Stimulated activated naive B cell treated with anti-CD40 and anti-IgM and Interleukin-4, amounts not matched to agents 10 μg/mL and 1 μg/mL and 100 μg/mL, for 72 hours (primary cell): ENCODE data around the gene SAT1.
"Not testable (repeated sequence)": the region's sequence is repeated elsewhere in the genome, so short reads cannot be mapped to it uniquely, and the experiment has no call there.

Experiments
- ATAC-seq, 2 donors: fragments of 150-1000 bp; cut with Tn5 transposase; replicated peaks; 2 replicates each; pipeline ENCODE4 v1.10.0; 2021; ENCODE audit warnings: moderate library complexity in 1 of 2
- DNase-seq: peaks from one replicate; pipeline ENCODE4 v3.0.0; 2021
- H3K27ac Mint-ChIP-seq: one replicate; pipeline ENCODE4 v1.8.0; 2022; ENCODE audit warnings: mild to moderate bottlenecking, mixed read lengths
- H3K27me3 Mint-ChIP-seq, 2 donors: one replicate each; pipeline ENCODE4 v1.8.0; 2022; ENCODE audit warnings: mixed read lengths in 2 of 2
- H3K36me3 Mint-ChIP-seq, 2 donors: one replicate each; pipeline ENCODE4 v1.8.0; 2022; ENCODE audit warnings: mixed read lengths in 2 of 2, mild to moderate bottlenecking in 1 of 2
- H3K4me1 Mint-ChIP-seq, 2 donors: one replicate each; pipeline ENCODE4 v1.8.0; 2022; ENCODE audit warnings: mixed read lengths in 2 of 2, mild to moderate bottlenecking in 1 of 2
- H3K4me3 Mint-ChIP-seq, 2 donors: one replicate each; pipeline ENCODE4 v1.8.0; 2022; ENCODE audit warnings: mild to moderate bottlenecking in 2 of 2, mixed read lengths in 2 of 2, moderate library complexity in 1 of 2
- H3K9me3 Mint-ChIP-seq, 2 donors: one replicate each; pipeline ENCODE4 v1.8.0; 2022; ENCODE audit warnings: mixed read lengths in 2 of 2, mild to moderate bottlenecking in 1 of 2

The SAT1 gene

DNA sequence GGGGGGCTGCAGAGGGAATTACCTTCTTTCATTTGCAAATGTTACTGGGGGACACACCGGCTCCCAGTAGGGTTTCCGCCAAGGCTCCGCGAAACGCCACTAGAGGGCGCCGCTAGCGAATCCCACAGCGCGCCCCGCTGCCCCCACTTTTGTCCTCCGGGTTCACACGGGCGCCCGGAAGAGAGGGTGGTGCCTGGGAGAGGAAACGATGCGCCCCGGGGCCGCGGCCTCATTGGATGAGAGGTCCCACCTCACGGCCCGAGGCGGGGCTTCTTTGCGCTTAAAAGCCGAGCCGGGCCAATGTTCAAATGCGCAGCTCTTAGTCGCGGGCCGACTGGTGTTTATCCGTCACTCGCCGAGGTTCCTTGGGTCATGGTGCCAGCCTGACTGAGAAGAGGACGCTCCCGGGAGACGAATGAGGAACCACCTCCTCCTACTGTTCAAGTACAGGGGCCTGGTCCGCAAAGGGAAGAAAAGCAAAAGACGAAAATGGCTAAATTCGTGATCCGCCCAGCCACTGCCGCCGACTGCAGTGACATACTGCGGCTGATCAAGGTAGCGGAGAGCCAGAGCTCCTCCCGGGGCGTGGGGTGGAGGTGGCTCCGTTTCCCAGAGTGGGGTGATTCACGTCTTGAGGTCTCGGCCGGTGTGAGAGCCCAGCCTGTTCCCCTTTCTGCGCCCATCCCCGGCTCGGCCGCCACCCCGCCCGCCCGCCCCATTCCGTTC, at the start of gene SAT1:
Gene SAT1, plus strand, starts transcription at position 311 of the 726 bp plus-strand sequence. Its CDS starts 179 bp downstream, at position 490.
- no peaks in the 10 kb centered on the region for H3K9me3 Mint-ChIP-seq
- H3K27me3 Mint-ChIP-seq: no peaks in the 10 kb centered on the region
- H3K27ac Mint-ChIP-seq: peak within 1 kb of the TSS; percentile 95
- DNase-seq (peak; percentile 89), ATAC-seq (peak; percentile 83 to 89)
- peaks cover 22 to 24% of the 10 kb centered on the region in 2 donors for H3K36me3 Mint-ChIP-seq
- peaks cover 17 to 29% of the 10 kb centered on the region in 2 donors for H3K4me1 Mint-ChIP-seq
- H3K4me3 Mint-ChIP-seq: peak within 1 kb of the TSS; percentile 93 to 94

- H3K36me3 Mint-ChIP-seq: peaks cover 14 to 23% of the 10 kb centered on the region in 2 donors
- DNase-seq: no peak
These were observed 46.9 kb upstream of the SAT1 start for GRCh38 chrX:23736030-23736429.

DNA sequence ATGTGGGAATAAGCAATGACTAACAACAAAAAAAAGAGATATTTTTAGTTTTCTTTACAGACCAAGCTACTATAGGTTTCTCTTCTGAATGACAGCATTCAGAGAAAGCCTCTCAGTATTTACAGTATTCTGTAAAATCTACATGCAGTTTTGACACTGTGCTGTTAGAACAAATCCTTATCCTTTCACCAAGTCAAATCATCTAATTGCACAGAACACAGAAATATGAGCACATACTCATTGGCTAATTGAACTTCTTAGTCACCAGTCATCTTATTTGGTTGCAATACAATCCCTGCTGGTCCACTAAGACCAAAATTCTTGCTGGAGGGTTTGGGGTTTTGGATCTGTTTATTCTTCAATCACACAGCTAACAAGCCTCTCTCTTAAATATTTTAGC, 45.6 kb upstream of the SAT1 start:
- H3K36me3 Mint-ChIP-seq: peaks cover 8 to 14% of the 10 kb centered on the region in 2 donors
- H3K9me3 Mint-ChIP-seq: no peaks in the 10 kb centered on the region
- H3K4me1 Mint-ChIP-seq: peaks cover 13 to 26% of the 10 kb centered on the region in 2 donors
- DNase-seq (no peak), ATAC-seq (no peak)
- H3K27ac Mint-ChIP-seq: no peak overlapping the region
- H3K27me3 Mint-ChIP-seq: no peaks in the 10 kb centered on the region
- H3K4me3 Mint-ChIP-seq: no peak overlapping the region

More at GRCh38 chrX:23736030-23736429, 46.9 kb upstream of the SAT1 start:
- Mint-ChIP-seq H3K27me3 (no peaks in the 10 kb centered on the region), H3K27ac (no peak overlapping the region), H3K4me1 (peaks cover 15 to 22% of the 10 kb centered on the region in 2 donors), H3K4me3 (no peak overlapping the region), H3K9me3 (no peaks in the 10 kb centered on the region)
- no peak for ATAC-seq

GRCh38 chrX:23742174-23742696, 40.7 kb upstream of the SAT1 start:
- Mint-ChIP-seq H3K4me3 (peak overlapping the region; percentile 87 to 89), H3K36me3 (peaks cover 5 to 9% of the 10 kb centered on the region in 2 donors), H3K27me3 (peaks cover 0 to 4% of the 10 kb centered on the region in 2 donors), H3K27ac (peak overlapping the region; percentile 95), H3K4me1 (peaks cover 7 to 17% of the 10 kb centered on the region in 2 donors), H3K9me3 (no peaks in the 10 kb centered on the region)
- DNase-seq (no peak), ATAC-seq (peak; percentile 46 to 50)

DNA sequence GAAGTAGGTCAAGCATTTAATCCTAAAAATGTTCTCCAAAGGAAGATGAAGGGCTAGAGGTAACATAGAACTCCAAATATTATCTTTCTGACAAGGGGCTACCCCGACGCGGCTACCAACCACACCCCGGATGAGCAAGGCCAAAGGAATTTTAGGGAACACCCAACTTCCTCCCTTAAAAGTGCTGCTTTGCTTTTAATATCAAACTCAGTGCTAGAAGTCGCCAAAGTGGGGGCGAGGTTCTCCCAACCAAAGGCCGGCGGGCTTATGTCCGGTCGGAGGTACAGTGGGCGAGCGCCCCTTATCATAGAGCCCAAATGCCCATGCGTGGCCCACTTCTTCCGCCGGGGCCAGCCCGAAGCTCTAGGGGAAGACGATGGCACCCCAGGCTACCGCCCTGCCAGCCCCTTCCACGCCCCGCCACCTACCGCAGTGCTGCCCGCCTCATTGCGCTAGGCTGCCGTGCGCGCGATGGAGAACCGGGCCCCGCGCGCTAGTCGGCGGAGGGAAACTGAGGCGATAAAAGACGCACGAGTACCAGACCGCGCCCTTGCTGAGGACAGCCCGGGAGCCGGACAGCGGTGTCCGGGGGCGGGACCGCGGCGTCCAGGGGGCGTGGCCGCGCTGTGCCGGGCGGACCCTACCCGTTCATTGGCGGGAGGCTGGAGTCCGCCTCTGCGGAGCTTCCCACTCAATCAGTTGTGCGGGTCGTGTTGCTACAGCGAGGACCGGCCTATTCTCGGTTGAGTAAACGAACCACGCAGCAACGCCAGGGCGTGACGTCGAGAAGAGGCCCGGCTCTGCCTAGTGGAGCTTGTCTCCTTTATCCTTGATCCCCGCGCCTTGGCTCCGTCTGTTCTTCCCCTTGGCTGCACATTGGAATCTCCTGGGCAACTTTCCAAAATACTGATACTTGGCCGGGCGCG, 40.0 kb upstream of the SAT1 start, which contains the start of gene ACOT9:
Gene ACOT9, minus strand, starts transcription at position 580 of the 926 bp plus-strand sequence. Its CDS starts 132 bp downstream, at position 448.
- Mint-ChIP-seq H3K27ac (peak within 1 kb of the TSS; percentile 95), H3K27me3 (peaks cover 0 to 4% of the 10 kb centered on the region in 2 donors), H3K36me3 (peaks cover 5 to 9% of the 10 kb centered on the region in 2 donors), H3K9me3 (no peaks in the 10 kb centered on the region), H3K4me1 (peaks cover 7 to 17% of the 10 kb centered on the region in 2 donors), H3K4me3 (peak within 1 kb of the TSS; percentile 87 to 89)
- ATAC-seq (peak; percentile 93), DNase-seq (peak; percentile 81)

DNA sequence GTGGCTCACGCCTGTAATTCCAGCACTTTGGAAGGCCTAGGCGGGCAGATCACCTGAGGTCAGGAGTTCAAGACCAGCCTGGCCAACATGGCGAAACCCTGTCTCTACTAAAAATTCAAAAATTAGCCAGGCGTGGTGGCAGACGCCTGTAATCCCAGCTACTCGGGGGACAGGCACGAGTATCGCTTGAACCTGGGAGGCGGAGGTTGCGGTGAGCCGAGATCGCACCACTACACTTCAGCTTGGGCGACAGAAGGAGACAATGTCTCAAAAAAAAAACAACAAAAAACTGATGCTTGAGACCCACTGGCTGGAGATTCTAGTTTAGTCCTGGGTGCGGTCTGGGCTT, 39.4 kb upstream of the SAT1 start:
- not testable (repeated sequence) for H3K27me3 Mint-ChIP-seq, DNase-seq, H3K36me3 Mint-ChIP-seq, ATAC-seq, H3K9me3 Mint-ChIP-seq
- Mint-ChIP-seq H3K27ac (peak overlapping the region; percentile 95), H3K4me3 (peak overlapping the region; percentile 87 to 89), H3K4me1 (peaks cover 7 to 17% of the 10 kb centered on the region in 2 donors)

DNA sequence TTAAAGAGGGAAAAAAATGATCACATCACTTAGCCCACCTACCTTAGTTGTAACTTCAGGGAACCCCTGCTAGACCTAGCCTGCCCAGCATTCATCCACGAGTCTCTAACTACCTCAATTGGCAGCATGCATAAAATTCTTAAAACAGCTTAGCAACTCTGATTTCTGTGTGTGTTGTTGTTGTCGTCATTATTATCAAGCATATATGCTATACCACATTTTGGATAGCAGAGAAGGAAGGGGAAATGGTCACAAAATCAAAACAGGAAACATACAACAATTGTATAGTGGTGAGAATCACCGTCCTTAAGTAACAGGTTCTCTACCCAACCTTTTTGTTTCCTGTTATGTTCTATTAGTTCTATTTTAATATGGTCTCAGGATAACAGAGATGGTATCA, 37.2 kb upstream of the SAT1 start:
- H3K9me3 Mint-ChIP-seq: no peaks in the 10 kb centered on the region
- H3K36me3 Mint-ChIP-seq: peaks cover under 1% of the 10 kb centered on the region in 2 donors
- no peak overlapping the region for H3K4me3 Mint-ChIP-seq
- no peak for ATAC-seq
- H3K4me1 Mint-ChIP-seq: peaks cover 3 to 11% of the 10 kb centered on the region in 2 donors
- no peak for DNase-seq
- peaks cover 0 to 4% of the 10 kb centered on the region in 2 donors for H3K27me3 Mint-ChIP-seq
- no peak overlapping the region for H3K27ac Mint-ChIP-seq

DNA sequence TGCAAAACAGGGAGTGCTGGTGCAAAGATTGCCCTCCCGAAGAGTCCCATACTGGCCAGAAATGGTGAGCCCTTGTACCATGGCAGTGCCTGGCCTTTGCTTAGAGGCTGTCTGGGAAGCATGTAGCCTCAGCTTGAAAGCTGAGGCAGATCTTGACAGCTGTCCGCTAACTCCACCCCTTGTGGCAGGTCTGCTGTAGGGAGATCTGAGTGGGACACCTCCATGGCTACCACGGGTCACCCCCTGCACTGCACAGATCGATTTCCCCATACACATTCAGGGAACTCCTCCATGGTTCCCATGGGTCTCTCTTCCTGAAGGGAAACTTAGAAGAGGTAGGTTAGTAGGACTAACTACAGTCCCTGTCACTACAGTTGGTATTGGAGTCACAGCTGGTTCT, 33.8 kb upstream of the SAT1 start:
- no peak overlapping the region for H3K27ac Mint-ChIP-seq
- no peaks in the 10 kb centered on the region for H3K36me3 Mint-ChIP-seq

GRCh38 chrX:23749576-23749975, 33.4 kb upstream of the SAT1 start:
- DNase-seq (no peak), ATAC-seq (no peak)
- Mint-ChIP-seq H3K9me3 (no peaks in the 10 kb centered on the region), H3K27me3 (no peaks in the 10 kb centered on the region), H3K4me3 (no peak overlapping the region), H3K27ac (no peak overlapping the region), H3K4me1 (peaks cover 0 to 3% of the 10 kb centered on the region in 2 donors), H3K36me3 (no peaks in the 10 kb centered on the region)

More for the DNA sequence above, 33.8 kb upstream of the SAT1 start:
- no peak for ATAC-seq
- Mint-ChIP-seq H3K4me1 (peaks cover 3 to 4% of the 10 kb centered on the region in 2 donors), H3K4me3 (no peak overlapping the region), H3K27me3 (peaks cover 0 to 1% of the 10 kb centered on the region in 2 donors), H3K9me3 (no peaks in the 10 kb centered on the region)
- DNase-seq: no peak

- Mint-ChIP-seq H3K27ac (no peak overlapping the region), H3K36me3 (no peaks in the 10 kb centered on the region), H3K4me3 (no peak overlapping the region), H3K9me3 (no peaks in the 10 kb centered on the region), H3K27me3 (no peaks in the 10 kb centered on the region), H3K4me1 (peaks cover 4 to 5% of the 10 kb centered on the region in 2 donors)
- DNase-seq (no peak), ATAC-seq (no peak)
These were observed 30.1 kb upstream of the SAT1 start for GRCh38 chrX:23752740-23753415.

GRCh38 chrX:23754664-23755063, 28.3 kb upstream of the SAT1 start:
- ATAC-seq (no peak), DNase-seq (no peak)
- no peak overlapping the region for H3K4me3 Mint-ChIP-seq
- peaks cover 4 to 5% of the 10 kb centered on the region in 2 donors for H3K4me1 Mint-ChIP-seq
- no peak overlapping the region for H3K27ac Mint-ChIP-seq
- no peaks in the 10 kb centered on the region for H3K27me3 Mint-ChIP-seq
- no peaks in the 10 kb centered on the region for H3K9me3 Mint-ChIP-seq
- H3K36me3 Mint-ChIP-seq: no peaks in the 10 kb centered on the region

- Mint-ChIP-seq H3K36me3 (no peaks in the 10 kb centered on the region), H3K4me1 (peaks cover 4 to 5% of the 10 kb centered on the region in 2 donors), H3K27me3 (no peaks in the 10 kb centered on the region), H3K27ac (no peak overlapping the region), H3K9me3 (no peaks in the 10 kb centered on the region), H3K4me3 (no peak overlapping the region)
- DNase-seq (peak; percentile 62), ATAC-seq (peak; percentile 77 to 95)
These were observed 26.8 kb upstream of the SAT1 start for GRCh38 chrX:23756165-23756564.

- H3K4me3 Mint-ChIP-seq: no peak overlapping the region
- H3K9me3 Mint-ChIP-seq: no peaks in the 10 kb centered on the region
- no peak overlapping the region for H3K27ac Mint-ChIP-seq
- no peaks in the 10 kb centered on the region for H3K27me3 Mint-ChIP-seq
- ATAC-seq (no peak), DNase-seq (no peak)
- H3K4me1 Mint-ChIP-seq: peaks cover 4 to 5% of the 10 kb centered on the region in 2 donors
- H3K36me3 Mint-ChIP-seq: no peaks in the 10 kb centered on the region
These were observed 23.2 kb upstream of the SAT1 start for GRCh38 chrX:23759821-23760220.
